Stimulated activated CD4-positive, alpha-beta T cell treated with anti-CD3 and anti-CD28 coated beads, Interleukin-2, amount 100 ng/mL, for 4 hours (primary cell): ENCODE results near the gene LGALS7B.
"Not testable (repeated sequence)": the region's sequence is repeated elsewhere in the genome, so short reads cannot be mapped to it uniquely, and the experiment has no call there.

Experiments used
- DNase-seq: peaks from one replicate; pipeline ENCODE4 v3.0.0-alpha.2; 2020; ENCODE audit warnings: low read depth

Gene LGALS7B

GRCh38 chr19:38825936-38826335 lies 36.9 kb downstream of the LGALS7B start:
- DNase-seq = not testable (repeated sequence)

GRCh38 chr19:38826856-38827551 lies 38.0 kb downstream of the LGALS7B start:
- DNase-seq = no peak

GRCh38 chr19:38829203-38829602 lies 40.2 kb downstream of the LGALS7B start:
- not testable (repeated sequence) for DNase-seq

GRCh38 chr19:38830039-38830733 lies 41.2 kb downstream of the LGALS7B start:
- DNase-seq = no peak

GRCh38 chr19:38831142-38831605 lies 42.2 kb downstream of the LGALS7B start:
- DNase-seq = no peak

GRCh38 chr19:38833092-38833425 lies 44.1 kb downstream of the LGALS7B start:
- DNase-seq = no peak

- no peak for DNase-seq
These were observed 45.1 kb downstream of the LGALS7B start for GRCh38 chr19:38834104-38834490.

GRCh38 chr19:38834590-38834989 lies 45.6 kb downstream of the LGALS7B start:
- DNase-seq = no peak

GRCh38 chr19:38836159-38836982 lies 47.4 kb downstream of the LGALS7B start:
- no peak for DNase-seq

GRCh38 chr19:38836983-38837626 lies 48.1 kb downstream of the LGALS7B start:
- no peak for DNase-seq

GRCh38 chr19:38837656-38838121 lies 48.7 kb downstream of the LGALS7B start:
- no peak for DNase-seq

GRCh38 chr19:38838208-38838985 lies 49.4 kb downstream of the LGALS7B start:
- peak; percentile 69 for DNase-seq

- no peak for DNase-seq
These were observed 50.2 kb downstream of the LGALS7B start for GRCh38 chr19:38838986-38839761.

GRCh38 chr19:38839816-38840582 lies 51.0 kb downstream of the LGALS7B start:
- DNase-seq = no peak

- no peak for DNase-seq
These were observed 51.6 kb downstream of the LGALS7B start for GRCh38 chr19:38840583-38840968.
